Measurements from ENCODE around the gene PRSS37.

- TF ChIP-seq POLR2A (IDR thresholded peaks at IDR 0.05), result no peak
- TF ChIP-seq CTCF (IDR thresholded peaks at IDR 0.05), result no peak
These were observed 577 bp downstream of the PRSS37 start for GRCh38 chr7:141840708-141841107.

All from adrenal gland (tissue), 5 donors.